Muscle of leg (tissue), 11 donors: Measurements from ENCODE around the gene SCRT2. TPM values are rescaled to one million over a fixed set of nuclear protein-coding genes. Genes with fewer than 3 reads are reported as not detected.
"Not testable (repeated sequence)": the region's sequence is repeated elsewhere in the genome, so short reads cannot be mapped to it uniquely, and the experiment has no call there.

Experiments used
- DNase-seq: peaks from one replicate; pipeline ENCODE4 v3.0.0; 2013
- H3K27ac ChIP-seq: one replicate; pipeline ENCODE4 v1.5.1; 2013; ENCODE audit warnings: mild to moderate bottlenecking, low read length, control low read depth
- H3K27me3 ChIP-seq: one replicate; pipeline ENCODE4 v1.6.1; 2013; ENCODE audit warnings: low read length; ENCODE audit not compliant: control insufficient read depth, insufficient read depth
- H3K36me3 ChIP-seq: one replicate; pipeline ENCODE4 v1.6.1; 2013; ENCODE audit warnings: low read length; ENCODE audit not compliant: control insufficient read depth, insufficient read depth
- H3K4me1 ChIP-seq: one replicate; pipeline ENCODE4 v1.6.1; 2013; ENCODE audit warnings: low read length; ENCODE audit not compliant: control insufficient read depth, insufficient read depth
- H3K4me3 ChIP-seq: one replicate; pipeline ENCODE4 v1.5.1; 2013; ENCODE audit warnings: low read length, control low read depth
- H3K9me3 ChIP-seq: replicated peaks from 2 replicates; pipeline ENCODE4 v1.6.1; 2013; ENCODE audit warnings: low read depth, low read length; ENCODE audit not compliant: control insufficient read depth
- WGBS: methylation state at CpG from one replicate; pipeline ENCODE4 v1.1.5; 2013; ENCODE audit warnings: missing lambda C conversion rate; ENCODE audit not compliant: insufficient coverage; 5-methylcytosine and 5-hydroxymethylcytosine counted together
- polyA plus RNA-seq, 8 donors: library from polyadenylated mRNA; unstranded; fragments of 120-200 nt; gene quantifications; one replicate each; pipeline versions ENCODE4 v1.2.1 to v1.2.3, GENCODE V29; 2013; ENCODE audit warnings: inconsistent platforms in 1 of 8, low replicate concordance in 1 of 8; ENCODE audit not compliant: insufficient read length in 8 of 8, insufficient read depth in 1 of 8
- total RNA-seq: library from RNA; stranded (reverse); fragments of 120-200 nt; gene quantifications from one replicate; pipeline ENCODE4 v1.2.4, GENCODE V29; 2013

The SCRT2 gene
- total and polyA plus RNA-seq, 9 donors, result 0.05 TPM; not detected in 8

GRCh38 chr20:701401-702129, 26.0 kb upstream of the SCRT2 start:
- Histone ChIP-seq H3K9me3 (no peaks in the 10 kb centered on the region), H3K4me1 (no peaks in the 10 kb centered on the region), H3K4me3 (no peak overlapping the region), H3K27ac (no peak overlapping the region), H3K36me3 (no peaks in the 10 kb centered on the region), H3K27me3 (peaks cover 18% of the 10 kb centered on the region)
- DNase-seq, result no peak
- WGBS, result 42% methylated on average over 5 of the region's 6 CpGs

GRCh38 chr20:699811-700338, 24.3 kb upstream of the SCRT2 start:
- 41% methylated on average over 10 of the region's 10 CpGs for WGBS
- Histone ChIP-seq H3K36me3 (no peaks in the 10 kb centered on the region), H3K27ac (no peak overlapping the region), H3K27me3 (peaks cover 20% of the 10 kb centered on the region), H3K4me1 (no peaks in the 10 kb centered on the region), H3K4me3 (no peak overlapping the region), H3K9me3 (no peaks in the 10 kb centered on the region)
- DNase-seq, result no peak

GRCh38 chr20:699342-699741, 23.7 kb upstream of the SCRT2 start:
- H3K27ac ChIP-seq, result no peak overlapping the region
- WGBS, result 47% methylated on average over 4 of the region's 6 CpGs
- no peaks in the 10 kb centered on the region for H3K9me3 ChIP-seq
- H3K36me3 ChIP-seq, result no peaks in the 10 kb centered on the region
- H3K27me3 ChIP-seq, result peaks cover 18% of the 10 kb centered on the region
- no peak for DNase-seq
- no peak overlapping the region for H3K4me3 ChIP-seq
- no peaks in the 10 kb centered on the region for H3K4me1 ChIP-seq

GRCh38 chr20:698276-698675, 22.7 kb upstream of the SCRT2 start:
- Histone ChIP-seq H3K27ac (no peak overlapping the region), H3K9me3 (no peaks in the 10 kb centered on the region), H3K36me3 (no peaks in the 10 kb centered on the region), H3K27me3 (peaks cover 18% of the 10 kb centered on the region), H3K4me1 (no peaks in the 10 kb centered on the region), H3K4me3 (no peak overlapping the region)
- no peak for DNase-seq
- WGBS, result 47% methylated on average over 3 of the region's 6 CpGs

- no peaks in the 10 kb centered on the region for H3K9me3 ChIP-seq
- peaks cover 18% of the 10 kb centered on the region for H3K27me3 ChIP-seq
- H3K27ac ChIP-seq, result no peak overlapping the region
- no peak for DNase-seq
- no peak overlapping the region for H3K4me3 ChIP-seq
- H3K36me3 ChIP-seq, result no peaks in the 10 kb centered on the region
- WGBS, result 55% methylated on average over 9 of the region's 9 CpGs
- no peaks in the 10 kb centered on the region for H3K4me1 ChIP-seq
These were observed 22.2 kb upstream of the SCRT2 start for GRCh38 chr20:697826-698225.

- Histone ChIP-seq H3K27me3 (peaks cover 18% of the 10 kb centered on the region), H3K4me1 (no peaks in the 10 kb centered on the region), H3K9me3 (no peaks in the 10 kb centered on the region), H3K27ac (no peak overlapping the region), H3K4me3 (no peak overlapping the region), H3K36me3 (no peaks in the 10 kb centered on the region)
- WGBS, result 80% methylated on average over 1 of the region's 2 CpGs
- DNase-seq, result no peak
These were observed 19.7 kb upstream of the SCRT2 start for GRCh38 chr20:695165-695866.

- Histone ChIP-seq H3K27ac (no peak overlapping the region), H3K4me1 (no peaks in the 10 kb centered on the region), H3K4me3 (no peak overlapping the region), H3K27me3 (peaks cover 15% of the 10 kb centered on the region), H3K9me3 (no peaks in the 10 kb centered on the region), H3K36me3 (no peaks in the 10 kb centered on the region)
- DNase-seq, result no peak
- 58% methylated on average over 2 of the region's 4 CpGs for WGBS
These were observed 18.9 kb upstream of the SCRT2 start for GRCh38 chr20:694496-694895.

GRCh38 chr20:693786-694185, 18.2 kb upstream of the SCRT2 start:
- WGBS, result 88% methylated on average over 9 of the region's 10 CpGs
- H3K27ac ChIP-seq, DNase-seq, H3K9me3 ChIP-seq, H3K36me3 ChIP-seq, H3K4me1 ChIP-seq, H3K4me3 ChIP-seq: not testable (repeated sequence)
- peaks cover 21% of the 10 kb centered on the region for H3K27me3 ChIP-seq

GRCh38 chr20:692044-692443, 16.4 kb upstream of the SCRT2 start:
- Histone ChIP-seq H3K9me3 (no peaks in the 10 kb centered on the region), H3K4me3 (no peak overlapping the region), H3K4me1 (no peaks in the 10 kb centered on the region), H3K27me3 (peaks cover 20% of the 10 kb centered on the region), H3K36me3 (no peaks in the 10 kb centered on the region), H3K27ac (no peak overlapping the region)
- WGBS, result no CpG with 5 or more reads among the region's 1 CpG
- no peak for DNase-seq

- no CpG with 5 or more reads among the region's 1 CpG for WGBS
- no peaks in the 10 kb centered on the region for H3K4me1 ChIP-seq
- H3K27ac ChIP-seq, result no peak overlapping the region
- no peaks in the 10 kb centered on the region for H3K9me3 ChIP-seq
- DNase-seq, result no peak
- no peaks in the 10 kb centered on the region for H3K36me3 ChIP-seq
- H3K27me3 ChIP-seq, result peaks cover 23% of the 10 kb centered on the region
- no peak overlapping the region for H3K4me3 ChIP-seq
These were observed 14.3 kb upstream of the SCRT2 start for GRCh38 chr20:689947-690346.
